Mononuclear cell (primary cell): ENCODE data around the gene TIMELESS. TPM values are rescaled to one million over a fixed set of nuclear protein-coding genes. Genes with fewer than 3 reads are reported as not detected.
"Not testable (repeated sequence)": the region's sequence is repeated elsewhere in the genome, so short reads cannot be mapped to it uniquely, and the experiment has no call there.

Source experiments
- H3K27me3 ChIP-seq: 2 replicates; pipeline ENCODE4 v1.6.0; 2011; ENCODE audit warnings: low read length, control low read depth; ENCODE audit not compliant: insufficient read depth
- H3K4me1 ChIP-seq: 2 replicates; pipeline ENCODE4 v1.5.1; 2011; ENCODE audit warnings: mild to moderate bottlenecking, low read length, control low read depth; ENCODE audit not compliant: insufficient read depth
- H3K4me3 ChIP-seq: 2 replicates; pipeline ENCODE4 v1.5.1; 2011; ENCODE audit warnings: mild to moderate bottlenecking, low read length, moderate library complexity
- H3K9me3 ChIP-seq: 2 replicates; pipeline ENCODE4 v1.5.1; 2011; ENCODE audit warnings: low read depth, mild to moderate bottlenecking, control low read depth, low read length
- total RNA-seq: library from RNA; depleted of rRNA; stranded (reverse); fragments of >200 nt; gene quantifications from one replicate; pipeline ENCODE4 v1.2.3, GENCODE V29; 2012

Gene TIMELESS
- total RNA-seq, 1 donor, result 1.3 TPM

- Histone ChIP-seq H3K4me1 (peaks cover 4% of the 10 kb centered on the region), H3K27me3 (no peaks in the 10 kb centered on the region), H3K4me3 (no peak overlapping the region), H3K9me3 (no peaks in the 10 kb centered on the region)
Measured at GRCh38 chr12:56477521-56478225, 28.4 kb upstream of the TIMELESS start.

GRCh38 chr12:56476972-56477432, 27.8 kb upstream of the TIMELESS start:
- peaks cover 4% of the 10 kb centered on the region for H3K4me1 ChIP-seq
- no peak overlapping the region for H3K4me3 ChIP-seq
- H3K9me3 ChIP-seq, result no peaks in the 10 kb centered on the region
- no peaks in the 10 kb centered on the region for H3K27me3 ChIP-seq

- Histone ChIP-seq H3K27me3 (no peaks in the 10 kb centered on the region), H3K4me3 (no peak overlapping the region), H3K9me3 (no peaks in the 10 kb centered on the region), H3K4me1 (peaks cover 12% of the 10 kb centered on the region)
Measured at GRCh38 chr12:56476143-56476542, 26.9 kb upstream of the TIMELESS start.

GRCh38 chr12:56474389-56474788, 25.2 kb upstream of the TIMELESS start:
- peaks cover 25% of the 10 kb centered on the region for H3K4me1 ChIP-seq
- H3K9me3 ChIP-seq, result no peaks in the 10 kb centered on the region
- no peak overlapping the region for H3K4me3 ChIP-seq
- no peaks in the 10 kb centered on the region for H3K27me3 ChIP-seq

- peak overlapping the region; percentile 85 for H3K4me3 ChIP-seq
- H3K4me1 ChIP-seq, result peaks cover 32% of the 10 kb centered on the region
- H3K9me3 ChIP-seq, result no peaks in the 10 kb centered on the region
- no peaks in the 10 kb centered on the region for H3K27me3 ChIP-seq
Measured at GRCh38 chr12:56469007-56469930, 20.0 kb upstream of the TIMELESS start.

DNA sequence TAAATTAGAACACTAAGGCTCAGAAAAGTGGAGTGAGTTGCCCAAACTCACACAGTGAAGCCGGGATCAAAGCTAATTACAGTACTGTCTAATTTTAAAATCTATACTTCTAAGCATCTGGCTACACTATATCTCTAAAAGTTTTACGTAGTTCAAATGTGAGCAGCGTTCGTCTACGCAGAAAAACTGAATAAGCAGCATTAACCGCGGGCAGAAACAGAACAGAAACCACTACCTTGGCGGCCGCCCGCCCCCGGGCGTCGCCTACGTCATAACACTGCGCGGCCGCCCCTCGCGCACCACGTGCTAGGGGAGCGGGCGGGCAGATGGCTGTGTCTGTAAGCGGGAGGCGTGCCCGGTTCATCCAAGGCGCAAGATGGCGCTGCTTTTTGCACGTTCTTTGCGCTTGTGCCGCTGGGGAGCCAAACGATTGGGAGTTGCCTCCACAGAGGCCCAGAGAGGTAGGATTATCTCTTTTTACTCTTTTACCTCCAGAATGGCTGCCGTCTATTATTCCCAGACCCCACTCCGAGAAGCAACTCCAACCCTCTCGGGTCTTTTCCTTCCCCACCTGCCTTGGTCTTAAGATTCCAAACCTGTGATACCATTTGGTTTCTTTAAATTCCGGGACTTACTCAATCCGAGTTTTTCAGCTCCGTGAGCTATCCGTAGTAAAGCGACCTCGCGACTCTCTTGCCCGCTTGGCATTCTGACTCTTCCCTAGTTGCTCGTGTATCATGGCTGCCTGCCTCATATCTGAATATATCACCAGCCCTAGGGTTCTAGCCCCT, 19.2 kb upstream of the TIMELESS start, which contains the start of gene SPRYD4:
TSS of gene SPRYD4 (plus strand) at position 363 of the 791 bp plus-strand sequence. CDS start at position 377, 14 bp downstream.
- Histone ChIP-seq H3K27me3 (no peaks in the 10 kb centered on the region), H3K4me3 (peak within 1 kb of the TSS; percentile 85), H3K9me3 (no peaks in the 10 kb centered on the region), H3K4me1 (peaks cover 32% of the 10 kb centered on the region)

DNA sequence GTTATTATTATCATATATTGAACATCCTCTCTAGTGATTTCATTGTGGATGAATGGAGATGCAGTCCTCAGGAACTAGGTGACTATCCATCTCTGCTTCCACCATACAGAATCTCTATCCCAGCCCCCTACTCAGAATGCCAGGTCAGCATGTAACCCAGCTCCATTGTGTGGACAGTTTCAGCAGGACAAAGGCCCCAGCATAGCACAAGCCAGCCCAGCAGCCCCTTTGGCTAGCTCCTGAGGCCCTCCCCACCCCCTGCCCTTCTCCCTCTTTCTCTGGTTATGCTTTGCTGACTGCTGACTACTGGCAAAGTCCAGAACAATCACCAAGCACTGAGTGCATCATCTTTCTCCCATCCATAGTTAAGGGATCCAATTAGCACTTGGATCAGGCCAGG, 13.3 kb upstream of the TIMELESS start:
- Histone ChIP-seq H3K9me3 (no peaks in the 10 kb centered on the region), H3K4me3 (no peak overlapping the region), H3K4me1 (no peaks in the 10 kb centered on the region)

DNA sequence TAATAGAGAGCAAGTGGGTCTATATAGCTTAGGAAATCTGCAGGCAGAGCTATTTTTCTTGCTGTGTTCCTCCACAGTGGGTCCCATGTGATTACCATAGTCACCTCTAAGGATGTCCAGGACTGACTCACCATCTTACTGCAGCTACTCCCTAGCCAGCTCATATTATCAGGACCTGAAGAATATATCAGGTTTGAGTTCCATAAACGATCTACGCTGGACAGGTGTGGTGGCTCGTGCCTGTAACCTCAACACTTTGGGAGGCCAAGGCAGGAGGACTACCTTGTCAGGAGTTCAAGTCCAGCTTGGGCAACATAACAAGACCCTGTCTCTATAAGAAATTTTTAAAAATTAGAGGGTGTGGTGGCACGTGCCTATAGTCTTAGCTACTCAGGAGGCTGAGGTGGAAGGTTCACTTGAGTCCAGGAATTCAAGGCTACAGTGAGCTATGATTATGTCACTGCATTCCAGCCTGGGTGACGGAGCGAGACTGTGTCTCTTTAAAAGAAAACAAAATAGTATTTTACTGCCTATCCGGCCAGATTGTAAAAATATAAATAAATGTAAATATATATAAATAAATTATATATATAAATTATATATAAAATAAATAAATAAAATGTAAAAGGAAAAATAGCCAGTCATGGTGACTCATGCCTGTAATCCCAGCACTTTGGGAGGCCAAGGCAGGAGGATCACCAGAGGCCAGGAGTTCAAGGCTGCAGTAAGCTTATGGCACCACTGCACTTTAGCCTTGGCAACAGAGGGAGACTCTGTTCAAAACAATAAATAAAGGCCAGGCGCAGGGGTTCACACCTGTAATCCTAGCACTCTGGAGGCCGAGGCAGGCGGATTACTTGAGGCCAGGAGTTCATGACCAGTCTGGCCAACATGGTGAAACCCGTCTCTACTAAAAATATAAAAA, 12.3 kb upstream of the TIMELESS start:
- H3K4me3 ChIP-seq, result no peak overlapping the region
- H3K27me3 ChIP-seq, result no peaks in the 10 kb centered on the region
- no peaks in the 10 kb centered on the region for H3K9me3 ChIP-seq
- H3K4me1 ChIP-seq, result no peaks in the 10 kb centered on the region

More for the DNA sequence above, 13.3 kb upstream of the TIMELESS start:
- no peaks in the 10 kb centered on the region for H3K27me3 ChIP-seq

- H3K9me3 ChIP-seq, result no peaks in the 10 kb centered on the region
- no peaks in the 10 kb centered on the region for H3K4me1 ChIP-seq
Measured at GRCh38 chr12:56457817-56458216, 8.6 kb upstream of the TIMELESS start.

GRCh38 chr12:56454557-56454956, 5.3 kb upstream of the TIMELESS start, which contains the start of gene MIP:
MIP (minus strand) TSS chr12:56454657; CDS start chr12:56454613, 44 bp downstream.
- H3K9me3 ChIP-seq, result no peaks in the 10 kb centered on the region

More at GRCh38 chr12:56457817-56458216, 8.6 kb upstream of the TIMELESS start:
- Histone ChIP-seq H3K4me3 (no peak overlapping the region), H3K27me3 (no peaks in the 10 kb centered on the region)

DNA sequence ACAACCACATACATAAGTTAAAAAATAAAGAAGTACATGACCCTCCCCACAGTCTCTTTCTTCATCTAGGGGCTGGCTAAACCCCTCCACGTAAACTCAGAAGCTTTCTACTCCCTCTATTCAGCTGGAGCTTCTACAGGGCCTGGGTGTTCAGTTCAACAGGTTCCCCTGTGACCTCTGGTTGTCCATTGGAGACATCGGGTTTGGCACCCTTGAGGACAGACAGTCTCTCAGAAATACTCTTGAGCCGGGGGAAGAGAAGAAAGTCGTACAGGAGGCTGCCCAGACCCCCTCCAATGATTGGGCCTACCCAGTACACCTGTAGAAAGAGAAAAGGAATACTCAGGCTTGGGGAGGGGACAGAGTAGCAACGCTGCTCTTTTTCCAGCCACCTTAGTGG, 1.9 kb upstream of the TIMELESS start:
- no peaks in the 10 kb centered on the region for H3K9me3 ChIP-seq
- peaks cover 18% of the 10 kb centered on the region for H3K4me1 ChIP-seq
- no peak overlapping the region for H3K4me3 ChIP-seq
- no peaks in the 10 kb centered on the region for H3K27me3 ChIP-seq

More at GRCh38 chr12:56454557-56454956, 5.3 kb upstream of the TIMELESS start, which contains the start of gene MIP:
- H3K4me3 ChIP-seq, result no peak within 1 kb of the TSS
- H3K27me3 ChIP-seq, result no peaks in the 10 kb centered on the region
- H3K4me1 ChIP-seq, result peaks cover 6% of the 10 kb centered on the region

DNA sequence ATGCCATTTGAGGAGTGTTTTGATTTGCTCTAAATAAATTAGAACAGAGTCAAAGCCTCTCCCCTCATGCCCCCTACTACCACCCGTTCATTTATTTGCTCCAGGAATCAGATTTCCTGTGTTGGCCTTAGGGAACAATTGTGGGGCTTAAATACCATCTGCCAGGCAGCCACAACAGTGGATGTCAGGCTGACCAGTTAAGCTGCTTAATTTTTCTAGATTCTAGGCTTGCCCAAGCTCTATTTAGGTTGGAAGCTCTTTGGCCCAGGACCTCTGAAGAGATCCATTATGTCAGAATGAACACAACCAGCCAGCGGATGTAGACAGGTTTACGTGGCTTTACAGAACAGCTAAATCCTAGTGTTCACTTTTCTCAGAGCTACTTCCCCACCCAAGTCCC, 1.0 kb upstream of the TIMELESS start:
- H3K27me3 ChIP-seq, result no peaks in the 10 kb centered on the region
- H3K9me3 ChIP-seq, result no peaks in the 10 kb centered on the region
- peaks cover 18% of the 10 kb centered on the region for H3K4me1 ChIP-seq
- H3K4me3 ChIP-seq, result no peak overlapping the region

DNA sequence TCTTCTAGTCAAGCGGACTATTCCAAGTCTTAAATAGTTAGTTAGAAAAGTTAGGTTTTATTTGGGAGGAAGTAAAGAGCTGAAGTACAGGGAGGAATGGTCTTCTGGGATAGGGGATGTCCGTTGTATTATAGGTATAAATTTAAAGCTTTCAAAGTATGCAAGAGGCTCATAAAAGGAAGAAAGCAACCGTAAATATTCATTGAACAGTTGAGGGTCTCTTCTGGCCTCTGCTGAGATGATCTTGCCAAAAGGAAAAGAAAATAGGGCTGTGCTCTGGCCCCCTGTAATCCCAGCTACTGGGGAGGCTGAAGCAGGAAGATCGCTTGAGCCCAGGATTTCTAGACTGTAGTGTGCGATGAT, 377 bp upstream of the TIMELESS start:
- Histone ChIP-seq H3K27me3 (no peaks in the 10 kb centered on the region), H3K4me1 (peaks cover 18% of the 10 kb centered on the region), H3K4me3 (peak overlapping the region; percentile 76), H3K9me3 (no peaks in the 10 kb centered on the region)

GRCh38 chr12:56443208-56443607, 6.0 kb downstream of the TIMELESS start:
- not testable (repeated sequence) for H3K4me3 ChIP-seq, H3K4me1 ChIP-seq, H3K27me3 ChIP-seq, H3K9me3 ChIP-seq
